GM10847 (cell line): Measurements from ENCODE around the gene OLIG1.

Source experiments
- POLR2A ChIP-seq: IDR thresholded peaks from 2 replicates; pipeline ENCODE4 v1.6.1; 2011; ENCODE audit not compliant: insufficient read length; ENCODE audit errors: extremely low read depth

OLIG1 gene

DNA sequence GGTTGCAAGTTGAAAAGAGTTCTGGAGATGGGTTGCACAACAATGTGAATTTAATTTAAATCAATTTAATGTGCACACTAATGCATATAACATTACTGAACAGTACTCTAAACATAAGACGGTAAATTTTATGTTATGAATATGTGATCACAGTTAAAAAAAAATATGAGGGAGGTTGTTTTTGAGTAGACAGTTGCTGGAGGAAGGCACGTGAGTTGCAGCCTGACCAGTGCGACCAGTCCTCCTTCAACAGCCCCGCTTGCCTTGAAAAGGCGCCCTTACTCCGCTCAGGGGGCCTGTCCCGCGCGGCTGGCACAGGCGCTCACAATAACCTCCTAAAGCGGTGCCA, 322 bp upstream of the OLIG1 start:
- TF ChIP-seq POLR2A: no peak

GRCh38 chr21:33070744-33070997, 730 bp downstream of the OLIG1 start:
- TF ChIP-seq POLR2A: no peak

DNA sequence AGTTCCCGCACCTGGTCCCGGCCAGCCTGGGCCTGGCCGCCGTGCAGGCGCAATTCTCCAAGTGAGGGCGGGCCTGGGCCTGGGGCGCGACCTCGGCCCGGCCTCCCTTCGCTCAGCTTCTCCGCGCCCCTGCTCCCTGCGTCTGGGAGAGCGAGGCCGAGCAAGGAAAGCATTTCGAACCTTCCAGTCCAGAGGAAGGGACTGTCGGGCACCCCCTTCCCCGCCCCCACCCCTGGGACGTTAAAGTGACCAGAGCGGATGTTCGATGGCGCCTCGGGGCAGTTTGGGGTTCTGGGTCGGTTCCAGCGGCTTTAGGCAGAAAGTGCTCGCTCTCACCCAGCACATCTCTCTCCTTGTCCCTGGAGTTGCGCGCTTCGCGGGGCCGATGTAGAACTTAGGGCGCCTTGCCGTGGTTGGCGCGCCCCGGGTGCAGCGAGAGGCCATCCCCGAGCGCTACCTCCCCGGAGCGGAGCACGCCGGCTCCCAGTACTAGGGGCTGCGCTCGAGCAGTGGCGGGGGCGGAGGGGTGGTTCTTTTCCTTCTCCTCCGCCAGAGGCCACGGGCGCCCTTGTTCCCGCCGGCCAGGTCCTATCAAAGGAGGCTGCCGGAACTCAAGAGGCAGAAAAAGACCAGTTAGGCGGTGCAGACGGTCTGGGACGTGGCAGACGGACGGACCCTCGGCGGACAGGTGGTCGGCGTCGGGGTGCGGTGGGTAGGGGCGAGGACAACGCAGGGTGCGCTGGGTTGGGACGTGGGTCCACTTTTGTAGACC, 1.2 kb downstream of the OLIG1 start:
- TF ChIP-seq POLR2A: no peak

GRCh38 chr21:33071770-33072306, 1.9 kb downstream of the OLIG1 start:
- TF ChIP-seq POLR2A: no peak

DNA sequence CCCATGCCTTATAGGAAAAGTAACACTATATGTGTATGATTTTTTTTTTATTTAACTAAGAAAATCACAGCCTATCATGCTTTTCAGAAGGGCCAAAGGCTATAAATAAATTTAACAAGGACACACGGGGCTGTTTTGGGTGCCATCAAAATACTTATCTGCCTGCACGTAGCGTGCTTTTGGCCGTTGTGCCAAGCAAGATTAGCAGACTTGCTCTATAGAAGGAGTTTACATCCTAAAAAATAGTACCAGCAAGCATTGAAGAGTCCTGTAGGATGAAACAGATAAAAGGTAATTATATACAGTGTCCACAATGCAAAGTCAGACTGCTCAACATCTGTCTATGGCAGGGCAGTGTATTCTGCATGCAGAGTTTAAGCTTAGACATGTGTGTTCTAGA, 3.7 kb downstream of the OLIG1 start:
- no peak for TF ChIP-seq POLR2A

DNA sequence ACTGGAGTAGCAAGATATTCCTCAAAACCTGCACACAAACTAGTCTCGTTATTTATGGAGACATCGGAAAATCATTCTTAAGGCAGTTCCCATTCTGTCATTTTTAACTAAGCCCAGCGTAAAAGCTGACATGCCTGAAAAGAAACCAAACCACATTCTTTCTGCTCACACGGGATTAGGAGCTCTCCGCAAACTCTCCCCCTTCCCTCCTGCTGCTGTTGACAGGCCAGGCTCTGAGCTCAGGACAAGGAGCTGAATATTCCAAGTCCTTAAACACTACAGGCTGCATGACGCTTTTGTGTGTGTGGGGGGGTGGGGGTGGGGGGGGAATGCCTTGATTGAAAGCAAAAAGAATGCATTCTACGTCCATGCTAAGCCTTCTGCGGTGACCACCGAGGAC, 5.2 kb downstream of the OLIG1 start:
- TF ChIP-seq POLR2A: no peak

DNA sequence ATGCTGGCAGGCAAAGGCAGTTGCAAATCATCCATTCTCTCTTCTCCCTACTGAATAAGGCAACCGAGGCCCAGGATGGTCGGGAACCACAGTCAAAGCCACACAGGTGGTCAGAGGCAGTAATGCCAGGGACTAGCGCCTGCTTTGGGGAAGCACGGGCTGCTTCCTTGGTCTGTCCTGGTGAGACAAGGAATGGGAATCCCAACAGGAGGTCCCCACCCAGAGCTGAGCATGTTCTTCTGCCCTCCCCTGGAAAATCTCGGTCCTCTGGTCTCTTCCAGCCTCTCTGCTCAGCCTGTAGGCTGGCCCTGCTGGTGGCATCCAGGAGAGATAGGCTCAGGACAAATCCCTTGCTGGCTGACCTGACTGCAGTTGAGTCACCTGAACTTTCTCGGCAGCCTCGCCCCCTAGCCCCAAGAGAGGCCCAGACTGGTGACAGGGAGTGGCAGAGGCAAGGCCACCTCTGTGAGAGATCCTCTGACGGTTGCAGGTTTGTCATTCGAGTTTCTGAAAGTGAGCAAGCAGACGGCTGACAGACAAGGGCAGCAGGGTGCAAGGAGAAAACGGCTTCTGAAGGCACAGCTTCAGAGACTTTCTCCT, 5.8 kb downstream of the OLIG1 start:
- no peak for TF ChIP-seq POLR2A

GRCh38 chr21:33076600-33077329, 6.8 kb downstream of the OLIG1 start:
- no peak for TF ChIP-seq POLR2A

GRCh38 chr21:33078907-33079582, 9.1 kb downstream of the OLIG1 start:
- no peak for TF ChIP-seq POLR2A

GRCh38 chr21:33080376-33080775, 10.4 kb downstream of the OLIG1 start:
- no peak for TF ChIP-seq POLR2A

GRCh38 chr21:33080776-33081175, 10.8 kb downstream of the OLIG1 start:
- no peak for TF ChIP-seq POLR2A

GRCh38 chr21:33088384-33088783, 18.4 kb downstream of the OLIG1 start:
- TF ChIP-seq POLR2A: no peak

DNA sequence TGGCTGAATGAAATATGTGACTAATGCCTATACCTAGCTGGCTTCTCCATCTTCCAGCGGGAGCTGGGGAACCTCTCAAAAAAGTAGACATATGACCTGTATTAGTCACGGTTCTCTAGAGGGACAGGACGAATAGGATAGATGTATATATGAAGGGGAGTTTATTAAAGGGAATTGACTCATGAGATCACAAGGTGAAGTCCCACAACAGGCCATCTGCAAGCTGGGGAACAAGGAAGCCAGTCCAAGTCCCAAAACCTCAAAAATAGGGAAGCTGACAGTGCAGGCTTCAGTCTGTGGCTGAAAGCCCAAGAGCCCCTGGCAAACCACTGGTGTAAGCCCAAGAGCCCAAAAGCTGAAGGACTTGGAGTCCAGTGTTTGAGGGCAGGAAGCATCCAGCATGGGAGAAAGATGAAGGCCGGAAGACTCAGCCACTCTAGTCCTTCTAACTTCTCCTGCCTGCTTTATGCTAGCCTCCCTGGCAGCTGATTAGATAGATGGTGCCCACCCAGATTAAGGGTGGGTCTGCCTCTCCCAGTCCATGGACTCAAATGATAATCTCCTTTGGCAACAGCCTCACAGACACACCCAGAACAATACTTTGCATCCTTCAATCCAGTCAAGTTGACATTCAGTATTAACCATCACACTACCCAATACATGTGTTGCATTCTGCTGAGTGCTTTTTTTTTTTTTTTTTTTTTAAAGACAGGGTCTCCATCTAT, 19.6 kb downstream of the OLIG1 start:
- no peak for TF ChIP-seq POLR2A

DNA sequence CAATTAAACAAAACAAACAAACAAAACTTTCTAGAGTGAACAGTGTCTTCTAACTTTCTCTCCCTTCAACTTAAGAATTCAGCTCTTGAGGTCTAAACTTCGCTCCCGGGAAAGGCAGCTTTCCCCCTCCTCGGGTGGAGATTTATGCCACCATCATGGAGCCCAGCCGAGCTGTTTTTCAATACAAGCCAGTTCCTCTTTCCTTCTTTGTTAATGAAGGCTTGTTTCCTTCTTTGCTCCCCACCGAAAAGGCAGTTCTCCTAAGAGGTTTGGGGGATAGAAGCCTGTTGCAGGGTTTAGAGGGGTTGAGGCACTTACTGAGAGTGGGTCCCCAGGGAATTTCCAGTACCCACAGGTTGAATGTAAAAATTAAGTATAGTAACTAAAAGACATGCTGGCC, 26.5 kb downstream of the OLIG1 start:
- no peak for TF ChIP-seq POLR2A

DNA sequence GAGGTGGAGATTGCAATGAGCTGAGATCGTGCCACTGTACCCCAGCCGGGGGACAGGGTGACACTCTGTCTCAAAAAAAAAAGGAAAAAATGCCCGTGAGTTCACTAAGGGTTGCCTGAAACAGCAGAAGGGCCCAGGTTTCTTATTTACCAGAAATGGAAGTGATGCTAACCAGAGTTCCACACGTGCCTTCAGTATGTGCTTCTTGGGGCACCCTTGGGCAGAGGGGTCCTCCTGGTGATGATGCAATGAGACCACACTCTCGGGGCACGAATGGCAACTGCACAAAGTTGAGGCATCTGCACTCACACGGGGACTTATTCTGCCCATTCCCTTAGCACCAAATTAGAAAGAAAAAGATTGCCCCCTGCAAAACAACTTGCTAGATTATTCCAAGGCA, 29.2 kb downstream of the OLIG1 start:
- TF ChIP-seq POLR2A: no peak
